Mesenteric fat pad (tissue), 1 donor: Measurements from ENCODE around the gene PMM1. TPM values are rescaled to one million over a fixed set of nuclear protein-coding genes. Genes with fewer than 3 reads are reported as not detected.
"Not testable (repeated sequence)": the region's sequence is repeated elsewhere in the genome, so short reads cannot be mapped to it uniquely, and the experiment has no call there.

Experiments used
- DNase-seq: peaks from one replicate; pipeline ENCODE4 v3.0.0-alpha.2; 2020; ENCODE audit warnings: low spot score
- total RNA-seq: library from RNA; stranded (reverse); fragmentation: NEBNext Ultra II Directional; extraction: Animal tissue kit (Norgen Biotek cat#: 25700); gene quantifications from one replicate; pipeline ENCODE4 v1.2.1, GENCODE V29; 2021
- donor health status: DM: yes; HTN: yes; CAD: no.

The PMM1 gene
- total RNA-seq, 1 donor from 2014 or later: 51.4 TPM

GRCh38 chr22:41564563-41564962 lies 25.1 kb downstream of the PMM1 start:
- DNase-seq: no peak

GRCh38 chr22:41563051-41563711 lies 26.5 kb downstream of the PMM1 start:
- no peak for DNase-seq

- DNase-seq: no peak
These were observed 27.2 kb downstream of the PMM1 start for GRCh38 chr22:41562461-41562860.

GRCh38 chr22:41561788-41562187 lies 27.9 kb downstream of the PMM1 start:
- no peak for DNase-seq

- DNase-seq: no peak
These were observed 28.3 kb downstream of the PMM1 start for GRCh38 chr22:41561335-41561734.

GRCh38 chr22:41560095-41560471 lies 29.6 kb downstream of the PMM1 start:
- DNase-seq: no peak

- not testable (repeated sequence) for DNase-seq
These were observed 31.4 kb downstream of the PMM1 start for GRCh38 chr22:41558241-41558630.

- no peak for DNase-seq
These were observed 32.0 kb downstream of the PMM1 start for GRCh38 chr22:41557401-41558240.

- no peak for DNase-seq
These were observed 33.1 kb downstream of the PMM1 start for GRCh38 chr22:41556561-41556960.

GRCh38 chr22:41555325-41555982 lies 34.2 kb downstream of the PMM1 start:
- no peak for DNase-seq

GRCh38 chr22:41551877-41552582 lies 37.6 kb downstream of the PMM1 start:
- no peak for DNase-seq

- DNase-seq: no peak
These were observed 38.6 kb downstream of the PMM1 start for GRCh38 chr22:41550952-41551491.

GRCh38 chr22:41548830-41549211 lies 40.8 kb downstream of the PMM1 start:
- no peak for DNase-seq

- no peak for DNase-seq
These were observed 44.8 kb downstream of the PMM1 start for GRCh38 chr22:41544671-41545476.

- DNase-seq: peak; percentile 99
These were observed 45.6 kb downstream of the PMM1 start, which contains the start of gene POLR3H for GRCh38 chr22:41543854-41544670. POLR3H (minus strand) TSS chr22:41544470; CDS start chr22:41544101, 369 bp downstream.

- DNase-seq: no peak
These were observed 47.4 kb downstream of the PMM1 start for GRCh38 chr22:41542224-41542623.

GRCh38 chr22:41541484-41541883 lies 48.2 kb downstream of the PMM1 start:
- no peak for DNase-seq

GRCh38 chr22:41540365-41540764 lies 49.3 kb downstream of the PMM1 start:
- DNase-seq: no peak

GRCh38 chr22:41540006-41540315 lies 49.7 kb downstream of the PMM1 start:
- no peak for DNase-seq
